ENCODE data around the gene NME7. TPM values are rescaled to one million over a fixed set of nuclear protein-coding genes. Genes with fewer than 3 reads are reported as not detected.

Gene NME7
- total RNA-seq, 1 experiment from 2014 or later, result 21.8 TPM

DNA sequence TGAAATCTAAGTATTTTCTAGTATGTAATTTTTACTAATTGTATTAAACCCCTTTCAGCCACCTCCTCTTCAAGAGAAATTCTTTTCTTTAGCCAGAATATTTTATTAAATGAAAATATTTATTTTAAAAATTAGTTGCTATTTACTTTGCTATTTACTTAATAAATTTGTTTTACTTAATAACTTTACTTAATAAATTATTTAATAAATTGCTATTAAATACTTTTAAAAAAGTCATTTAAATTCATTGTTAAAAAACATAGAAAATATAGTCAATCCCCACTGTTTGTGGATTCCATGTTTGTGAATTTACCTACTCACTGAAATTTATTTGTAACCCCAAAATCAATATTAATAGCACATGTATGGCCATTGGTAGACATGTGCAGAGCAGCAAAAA, 155.5 kb downstream of the NME7 start:
- BruUV-seq (replicated peaks), result no TSS peak
- Histone ChIP-seq H3K9me3 (ENCODE audit: control insufficient read depth in 1 of 2, insufficient read depth in 1 of 2, low read depth in 1 of 2, low read length in 2 of 2) (no peaks in the 10 kb centered on the region), H4K20me1 (ENCODE audit: insufficient read depth) (no peaks in the 10 kb centered on the region), H3K36me3 (ENCODE audit: control insufficient read depth in 1 of 2, insufficient read depth in 2 of 2, low read length in 2 of 2) (no peaks in the 10 kb centered on the region), H3K9me2 (ENCODE audit: insufficient read depth) (no peaks in the 10 kb centered on the region), H3K79me2 (ENCODE audit: insufficient read depth, low read length) (no peaks in the 10 kb centered on the region), H3K4me2 (ENCODE audit: low read length) (no peak overlapping the region), H2AFZ (ENCODE audit: low read depth, low read length, poor library complexity, severe bottlenecking) (no peak overlapping the region), H3K27ac (ENCODE audit: low read depth, low read length) (no peak overlapping the region), H3K4me1 (ENCODE audit: control insufficient read depth in 1 of 2, insufficient read depth in 2 of 2, low read length in 2 of 2) (no peaks in the 10 kb centered on the region), H3K4me3 (replicated peaks in 1 of 2; ENCODE audit: low read depth in 1 of 2, low read length in 2 of 2) (no peak overlapping the region), H3K27me3 (ENCODE audit: insufficient read depth, low read length) (no peaks in the 10 kb centered on the region), H3K9ac (ENCODE audit: low read length) (no peak overlapping the region)
- TF ChIP-seq FOSL1 (IDR thresholded peaks at IDR 0.05; ENCODE audit: low read depth) (no peak), CEBPB (IDR thresholded peaks at IDR 0.05; ENCODE audit: low read depth) (no peak), SRF (IDR thresholded peaks at IDR 0.05; ENCODE audit: low read depth) (no peak), ZFX (IDR thresholded peaks at IDR 0.05) (no peak), TCF7L2 (IDR thresholded peaks at IDR 0.05; ENCODE audit: borderline replicate concordance, extremely low read depth, insufficient read depth, insufficient read length) (no peak), RAD21 (IDR thresholded peaks at IDR 0.05; ENCODE audit: low read depth) (no peak), YY1 (IDR thresholded peaks at IDR 0.05; ENCODE audit: extremely low read depth, insufficient replicate concordance, low read depth, low read length) (no peak)
- RAD21 ChIA-PET (ENCODE audit: low non-redundant PET in 1 of 2, low total read pairs in 2 of 2, uncharacterized antibody in 2 of 2, unreplicated experiment in 2 of 2), result no interaction called here
- CTCF ChIA-PET, result no interaction called here
- intact Hi-C loops (cut with micrococcal nuclease), result no loop called here
- DNase-seq (ENCODE audit: low read depth, low spot score) (no peak), ATAC-seq (no peak)
- POLR2A ChIA-PET, result no interaction called here

DNA sequence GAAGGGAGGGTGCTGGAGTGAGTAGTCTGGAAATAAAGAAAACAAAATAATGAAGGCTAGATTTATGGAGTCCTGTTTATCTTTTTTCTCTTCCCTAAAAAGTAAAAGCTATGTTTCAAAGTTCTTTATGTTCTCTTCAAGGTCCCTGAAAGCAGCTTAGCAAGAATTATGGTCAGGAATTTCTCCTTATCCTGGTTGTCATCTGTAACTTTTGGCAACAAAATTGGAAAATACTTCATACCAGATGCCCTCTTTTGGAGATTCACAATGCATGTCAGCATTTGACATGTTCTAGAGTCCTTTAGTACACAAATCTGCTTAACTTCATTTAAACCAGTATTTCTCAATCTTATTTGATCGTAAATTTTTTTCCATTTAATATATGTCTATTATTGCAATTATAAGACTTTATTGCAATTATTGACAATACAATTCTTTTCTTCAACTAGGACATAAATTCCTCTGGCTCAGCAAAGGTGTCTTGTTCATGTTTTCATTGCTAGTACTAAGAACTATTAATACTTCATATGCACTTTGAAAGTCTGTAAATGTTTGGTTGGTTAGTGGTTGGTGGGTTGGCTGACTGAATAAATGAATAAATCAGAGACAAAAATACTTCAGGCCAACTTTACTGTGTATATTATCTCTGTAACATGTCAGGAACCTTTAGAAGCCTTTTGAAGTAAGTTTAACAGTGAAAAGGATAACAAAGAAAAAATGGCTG, 159.6 kb downstream of the NME7 start:
- ATAC-seq (no peak), DNase-seq (ENCODE audit: low read depth, low spot score) (no peak)
- BruUV-seq (replicated peaks), result no TSS peak
- CTCF ChIA-PET, result no interaction called here
- no peaks in the 10 kb centered on the region for H3K9me3 ChIP-seq (ENCODE audit: control insufficient read depth in 1 of 2, insufficient read depth in 1 of 2, low read depth in 1 of 2, low read length in 2 of 2)
- no peak overlapping the region for H2AFZ ChIP-seq (ENCODE audit: low read depth, low read length, poor library complexity, severe bottlenecking)
- no peak overlapping the region for H3K4me2 ChIP-seq (ENCODE audit: low read length)
- no peak overlapping the region for H3K27ac ChIP-seq (ENCODE audit: low read depth, low read length)
- H3K9ac ChIP-seq (ENCODE audit: low read length), result no peak overlapping the region
- H3K4me1 ChIP-seq (ENCODE audit: control insufficient read depth in 1 of 2, insufficient read depth in 2 of 2, low read length in 2 of 2), result no peaks in the 10 kb centered on the region
- RAD21 ChIA-PET (ENCODE audit: low non-redundant PET in 1 of 2, low total read pairs in 2 of 2, uncharacterized antibody in 2 of 2, unreplicated experiment in 2 of 2), result no interaction called here
- H4K20me1 ChIP-seq (ENCODE audit: insufficient read depth), result no peaks in the 10 kb centered on the region
- no peaks in the 10 kb centered on the region for H3K79me2 ChIP-seq (ENCODE audit: insufficient read depth, low read length)
- H3K36me3 ChIP-seq (ENCODE audit: control insufficient read depth in 1 of 2, insufficient read depth in 2 of 2, low read length in 2 of 2), result no peaks in the 10 kb centered on the region
- no peaks in the 10 kb centered on the region for H3K9me2 ChIP-seq (ENCODE audit: insufficient read depth)
- H3K4me3 ChIP-seq (replicated peaks in 1 of 2; ENCODE audit: low read depth in 1 of 2, low read length in 2 of 2), result no peak overlapping the region
- H3K27me3 ChIP-seq (ENCODE audit: insufficient read depth, low read length), result no peaks in the 10 kb centered on the region
- POLR2A ChIA-PET, result no interaction called here
- intact Hi-C loops (cut with micrococcal nuclease), result no loop called here
- TF ChIP-seq EGR1 (IDR thresholded peaks at IDR 0.05; ENCODE audit: low read depth), result no peak
- TF ChIP-seq RAD21 (IDR thresholded peaks at IDR 0.05; ENCODE audit: low read depth), result no peak
- no peak for TF ChIP-seq SRF (IDR thresholded peaks at IDR 0.05; ENCODE audit: low read depth)
- TF ChIP-seq, protein P1, sequence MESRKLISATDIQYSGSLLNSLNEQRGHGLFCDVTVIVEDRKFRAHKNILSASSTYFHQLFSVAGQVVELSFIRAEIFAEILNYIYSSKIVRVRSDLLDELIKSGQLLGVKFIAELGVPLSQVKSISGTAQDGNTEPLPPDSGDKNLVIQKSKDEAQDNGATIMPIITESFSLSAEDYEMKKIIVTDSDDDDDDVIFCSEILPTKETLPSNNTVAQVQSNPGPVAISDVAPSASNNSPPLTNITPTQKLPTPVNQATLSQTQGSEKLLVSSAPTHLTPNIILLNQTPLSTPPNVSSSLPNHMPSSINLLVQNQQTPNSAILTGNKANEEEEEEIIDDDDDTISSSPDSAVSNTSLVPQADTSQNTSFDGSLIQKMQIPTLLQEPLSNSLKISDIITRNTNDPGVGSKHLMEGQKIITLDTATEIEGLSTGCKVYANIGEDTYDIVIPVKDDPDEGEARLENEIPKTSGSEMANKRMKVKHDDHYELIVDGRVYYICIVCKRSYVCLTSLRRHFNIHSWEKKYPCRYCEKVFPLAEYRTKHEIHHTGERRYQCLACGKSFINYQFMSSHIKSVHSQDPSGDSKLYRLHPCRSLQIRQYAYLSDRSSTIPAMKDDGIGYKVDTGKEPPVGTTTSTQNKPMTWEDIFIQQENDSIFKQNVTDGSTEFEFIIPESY (IDR thresholded peaks at IDR 0.05; ENCODE audit: extremely low read depth, insufficient replicate concordance, low read length), result no peak
- no peak for TF ChIP-seq ZNF274 (IDR thresholded peaks at IDR 0.05; ENCODE audit: low read depth, low read length)
